Esophagus squamous epithelium (tissue), 5 donors: ENCODE measurements around the gene CDKN2D. TPM values are rescaled to one million over a fixed set of nuclear protein-coding genes. Genes with fewer than 3 reads are reported as not detected.

Experiments used
- DNase-seq: peaks from one replicate; lab custom pipeline; 2025; lab: John Stamatoyannopoulos, UW
- H3K27ac ChIP-seq, 4 donors: fragments of 200-600 bp; sonication (generic); one replicate each; pipeline ENCODE4 v1.5.1; 2016 to 2019; ENCODE audit warnings: mild to moderate bottlenecking in 1 of 4
- H3K27me3 ChIP-seq, 4 donors: fragments of 200-600 bp; sonication (generic); 1 replicate in 3 of 4; 2 replicates in 1 of 4; pipeline versions ENCODE4 v1.5.1 to v1.6.0; 2017 to 2021; ENCODE audit warnings: antibody characterized with exemption in 1 of 4
- H3K36me3 ChIP-seq, 3 donors: fragments of 200-600 bp; sonication (generic); one replicate each; pipeline ENCODE4 v1.5.1; 2016 to 2019
- H3K4me1 ChIP-seq, 3 donors: fragments of 200-600 bp; sonication (generic); one replicate each; pipeline ENCODE4 v1.5.1; 2017 to 2019
- H3K4me3 ChIP-seq, 4 donors: fragments of 200-600 bp; sonication (generic); 1 replicate in 3 of 4; 2 replicates in 1 of 4; pipeline ENCODE4 v1.5.1; 2016 to 2019; ENCODE audit warnings: mild to moderate bottlenecking in 2 of 4, moderate library complexity in 1 of 4
- H3K9me3 ChIP-seq, 3 donors: fragments of 200-600 bp; sonication (generic); one replicate each; pipeline ENCODE4 v1.5.1; 2016 to 2019
- CTCF ChIP-seq, 6 experiments: fragments of 450-650 bp in 4 of 6; fragments of 200-600 bp in 2 of 6; sonication (generic) in 2 of 6; IDR thresholded peaks; one replicate each; pipeline ENCODE4 v1.5.1; 2016 to 2019; ENCODE audit warnings: antibody characterized with exemption in 6 of 6, mild to moderate bottlenecking in 4 of 6, moderate library complexity in 4 of 6
- POLR2A ChIP-seq, 4 donors: fragments of 450-650 bp; IDR thresholded peaks; one replicate each; pipeline ENCODE4 v1.6.1; 2017; ENCODE audit warnings: antibody characterized with exemption in 4 of 4, mild to moderate bottlenecking in 4 of 4, moderate library complexity in 3 of 4
- WGBS, 2 donors: methylation state at CpG; one replicate each; pipeline ENCODE4 v1.1.5; 2018; 5-methylcytosine and 5-hydroxymethylcytosine counted together
- intact Hi-C: fragments of 100-400 bp; cut with DNase I; formaldehyde crosslinking; loops from one replicate; pipeline ENCODE4 v1.15.0; 2022
- total RNA-seq, 4 donors: library from RNA; depleted of rRNA; stranded (reverse); fragments of >200 nt; gene quantifications; one replicate each; pipeline ENCODE4 v1.1.0, GENCODE V29; 2016
- donor health status: DM: yes; HTN: yes; CAD: no.

Gene CDKN2D
- total RNA-seq, 4 donors from 2014 or later: 5.1 to 14.4 (median 6.2) TPM

GRCh38 chr19:10602330-10603083 is 33.7 kb upstream of the CDKN2D start:
- TF ChIP-seq POLR2A (IDR thresholded peaks at IDR 0.05) (peak in 2 of 4 donors; percentile 30 to 69), CTCF (IDR thresholded peaks at IDR 0.05) (no peak)
- intact Hi-C loops: no loop called here
- DNase-seq: no peak
- no peaks in the 10 kb centered on the region for H3K36me3 ChIP-seq
- peak overlapping the region; percentile 82 to 95 (median 90) for H3K27ac ChIP-seq
- no peaks in the 10 kb centered on the region for H3K9me3 ChIP-seq
- H3K4me1 ChIP-seq: peaks cover 13 to 40% (median 22%) of the 10 kb centered on the region in 3 donors
- peaks cover 0 to 4% (median 0%) of the 10 kb centered on the region in 4 donors for H3K27me3 ChIP-seq
- peak overlapping the region; percentile 55 to 98 (median 80) for H3K4me3 ChIP-seq
- 0 to 1% methylated on average over 8 to 15 of the region's 76 CpGs for WGBS, 2 donors

- TF ChIP-seq POLR2A (IDR thresholded peaks at IDR 0.05) (no peak), CTCF (IDR thresholded peaks at IDR 0.05) (no peak)
- Histone ChIP-seq H3K4me1 (peaks cover 13 to 42% (median 25%) of the 10 kb centered on the region in 3 donors), H3K4me3 (peak overlapping the region in 3 of 4 donors; percentile 69 to 98 (median 90)), H3K27ac (peak overlapping the region in 2 of 4 donors; percentile 95), H3K27me3 (peaks cover 0 to 4% (median 0%) of the 10 kb centered on the region in 4 donors), H3K36me3 (no peaks in the 10 kb centered on the region), H3K9me3 (no peaks in the 10 kb centered on the region)
- WGBS, 2 donors: 20 to 21% methylated on average over 6 to 7 of the region's 7 CpGs
- intact Hi-C loops: no loop called here
- no peak for DNase-seq
Observed at GRCh38 chr19:10601999-10602329, 33.2 kb upstream of the CDKN2D start.

- Histone ChIP-seq H3K27me3 (peaks cover 0 to 4% (median 0%) of the 10 kb centered on the region in 4 donors), H3K36me3 (no peaks in the 10 kb centered on the region), H3K9me3 (no peaks in the 10 kb centered on the region), H3K4me1 (peaks cover 13 to 53% (median 25%) of the 10 kb centered on the region in 3 donors), H3K4me3 (no peak overlapping the region), H3K27ac (no peak overlapping the region)
- TF ChIP-seq POLR2A (IDR thresholded peaks at IDR 0.05) (no peak), CTCF (IDR thresholded peaks at IDR 0.05) (no peak)
- intact Hi-C loops: no loop called here
- WGBS, 2 donors: 84 to 96% methylated on average over 5 of the region's 5 CpGs
- no peak for DNase-seq
Observed at GRCh38 chr19:10600149-10600548, 31.4 kb upstream of the CDKN2D start.

GRCh38 chr19:10593820-10594637 is 25.2 kb upstream of the CDKN2D start:
- Histone ChIP-seq H3K4me1 (peaks cover 0 to 37% (median 3%) of the 10 kb centered on the region in 3 donors), H3K9me3 (no peaks in the 10 kb centered on the region), H3K27ac (peak overlapping the region in 1 of 4 donors; percentile 4), H3K4me3 (no peak overlapping the region), H3K27me3 (peaks cover 0 to 5% (median 0%) of the 10 kb centered on the region in 4 donors), H3K36me3 (no peaks in the 10 kb centered on the region)
- WGBS, 2 donors: 67 to 70% methylated on average over 8 of the region's 9 CpGs
- no peak for DNase-seq
- TF ChIP-seq CTCF (IDR thresholded peaks at IDR 0.05): no peak
- no peak for TF ChIP-seq POLR2A (IDR thresholded peaks at IDR 0.05)
- intact Hi-C loops: no loop called here

GRCh38 chr19:10593148-10593547 is 24.4 kb upstream of the CDKN2D start:
- WGBS, 2 donors: 100% methylated on average over 2 of the region's 7 CpGs
- no peak for DNase-seq
- TF ChIP-seq CTCF (IDR thresholded peaks at IDR 0.05): no peak
- no peak for TF ChIP-seq POLR2A (IDR thresholded peaks at IDR 0.05)
- Histone ChIP-seq H3K4me3 (no peak overlapping the region), H3K36me3 (no peaks in the 10 kb centered on the region), H3K4me1 (peaks cover 0 to 37% (median 3%) of the 10 kb centered on the region in 3 donors), H3K27ac (peak overlapping the region in 1 of 4 donors; percentile 4), H3K9me3 (no peaks in the 10 kb centered on the region), H3K27me3 (peaks cover 0 to 14% (median 0%) of the 10 kb centered on the region in 4 donors)
- intact Hi-C loops: no loop called here
